Tibial nerve (tissue), 4 donors: ENCODE data around the gene ARHGAP6. TPM values are rescaled to one million over a fixed set of nuclear protein-coding genes. Genes with fewer than 3 reads are reported as not detected.

Source experiments
- DNase-seq, 2 donors: peaks; one replicate each; pipeline ENCODE4 v3.0.0-alpha.2; 2019; ENCODE audit warnings: low spot score in 2 of 2
- H3K27ac ChIP-seq, 4 donors: fragments of 200-600 bp; sonication (generic) in 3 of 4; one replicate each; pipeline ENCODE4 v1.5.1; 2017 to 2019; ENCODE audit warnings: mild to moderate bottlenecking in 1 of 4
- H3K27me3 ChIP-seq, 2 donors: fragments of 200-600 bp; sonication (generic) in 1 of 2; one replicate each; pipeline versions ENCODE4 v1.5.1 to v1.6.0; 2017 to 2019
- H3K36me3 ChIP-seq, 3 donors: fragments of 200-600 bp; sonication (generic); one replicate each; pipeline ENCODE4 v1.5.1; 2018 to 2019
- H3K4me1 ChIP-seq, 4 donors: fragments of 200-600 bp; sonication (generic) in 3 of 4; one replicate each; pipeline ENCODE4 v1.5.1; 2017 to 2019
- H3K4me3 ChIP-seq, 4 donors: fragments of 200-600 bp; sonication (generic) in 3 of 4; one replicate each; pipeline ENCODE4 v1.5.1; 2017 to 2019; ENCODE audit warnings: mild to moderate bottlenecking in 1 of 4, moderate library complexity in 1 of 4
- H3K9me3 ChIP-seq, 4 donors: fragments of 200-600 bp; sonication (generic) in 3 of 4; one replicate each; pipeline ENCODE4 v1.5.1; 2017 to 2019
- CTCF ChIP-seq, 5 experiments: fragments of 200-600 bp in 3 of 5; fragments of 450-650 bp in 2 of 5; sonication (generic) in 3 of 5; IDR thresholded peaks; one replicate each; pipeline ENCODE4 v1.5.1; 2016 to 2019; ENCODE audit warnings: antibody characterized with exemption in 5 of 5, mild to moderate bottlenecking in 3 of 5, moderate library complexity in 2 of 5
- EP300 ChIP-seq, 2 donors: sonication (generic); formaldehyde crosslinking; IDR thresholded peaks; one replicate each; pipeline ENCODE4 v1.6.1; 2017; ENCODE audit warnings: antibody characterized with exemption in 2 of 2, mild to moderate bottlenecking in 1 of 2
- POLR2A ChIP-seq, 2 donors: fragments of 450-650 bp; IDR thresholded peaks; one replicate each; pipeline ENCODE4 v1.6.1; 2017; ENCODE audit warnings: antibody characterized with exemption in 2 of 2, mild to moderate bottlenecking in 2 of 2, moderate library complexity in 2 of 2
- WGBS, 2 donors: methylation state at CpG; one replicate each; pipeline ENCODE4 v1.1.5; 2018; 5-methylcytosine and 5-hydroxymethylcytosine counted together
- small RNA-seq: library from RNA; depleted of rRNA; stranded (forward); fragments of <200 nt; gene quantifications from one replicate; pipeline ENCODE3, GENCODE V24; 2016
- total RNA-seq, 4 donors: library from RNA; depleted of rRNA; stranded (reverse); fragments of >200 nt; gene quantifications; one replicate each; pipeline ENCODE4 v1.1.0, GENCODE V29; 2016

The ARHGAP6 gene
- total RNA-seq, 4 donors from 2014 or later: 16.0 to 51.9 (median 39.3) TPM

GRCh38 chrX:11100281-11101035, 565.3 kb downstream of the ARHGAP6 start:
- TF ChIP-seq EP300 (IDR thresholded peaks at IDR 0.05) (peak in 1 of 2 donors; percentile 19), CTCF (IDR thresholded peaks at IDR 0.05) (peak; percentile 26 to 61 (median 37)), POLR2A (IDR thresholded peaks at IDR 0.05) (no peak)
- no peak overlapping the region for H3K4me3 ChIP-seq
- peaks cover 0 to 6% (median 0%) of the 10 kb centered on the region in 4 donors for H3K4me1 ChIP-seq
- 34 to 35% methylated on average over 10 of the region's 10 CpGs for WGBS, 2 donors
- H3K27ac ChIP-seq: peak overlapping the region in 1 of 4 donors; percentile 37
- H3K36me3 ChIP-seq: no peaks in the 10 kb centered on the region
- peak in 1 of 2 donors; percentile 33 for DNase-seq
- no peaks in the 10 kb centered on the region for H3K9me3 ChIP-seq
- no peaks in the 10 kb centered on the region for H3K27me3 ChIP-seq

- Histone ChIP-seq H3K27ac (no peak overlapping the region), H3K36me3 (no peaks in the 10 kb centered on the region), H3K27me3 (no peaks in the 10 kb centered on the region), H3K4me1 (peaks cover 0 to 6% (median 0%) of the 10 kb centered on the region in 4 donors), H3K9me3 (no peaks in the 10 kb centered on the region), H3K4me3 (no peak overlapping the region)
- no peak for DNase-seq
- TF ChIP-seq EP300 (IDR thresholded peaks at IDR 0.05): no peak
- no peak for TF ChIP-seq POLR2A (IDR thresholded peaks at IDR 0.05)
- no peak for TF ChIP-seq CTCF (IDR thresholded peaks at IDR 0.05)
Measured at GRCh38 chrX:11099465-11099864, 566.3 kb downstream of the ARHGAP6 start.

- Histone ChIP-seq H3K4me1 (peaks cover 0 to 6% (median 0%) of the 10 kb centered on the region in 4 donors), H3K36me3 (no peaks in the 10 kb centered on the region), H3K27ac (no peak overlapping the region), H3K9me3 (no peaks in the 10 kb centered on the region), H3K27me3 (no peaks in the 10 kb centered on the region), H3K4me3 (no peak overlapping the region)
- no peak for DNase-seq
- TF ChIP-seq POLR2A (IDR thresholded peaks at IDR 0.05) (no peak), EP300 (IDR thresholded peaks at IDR 0.05) (no peak), CTCF (IDR thresholded peaks at IDR 0.05) (no peak)
Measured at GRCh38 chrX:11097933-11098332, 567.8 kb downstream of the ARHGAP6 start.

GRCh38 chrX:11089802-11090201, 575.9 kb downstream of the ARHGAP6 start:
- no peaks in the 10 kb centered on the region for H3K36me3 ChIP-seq
- H3K4me1 ChIP-seq: no peaks in the 10 kb centered on the region
- no peak overlapping the region for H3K27ac ChIP-seq
- H3K9me3 ChIP-seq: peaks cover 0 to 24% (median 0%) of the 10 kb centered on the region in 4 donors
- no peak for TF ChIP-seq POLR2A (IDR thresholded peaks at IDR 0.05)
- no peak for TF ChIP-seq EP300 (IDR thresholded peaks at IDR 0.05)
- no peak for TF ChIP-seq CTCF (IDR thresholded peaks at IDR 0.05)
- no peaks in the 10 kb centered on the region for H3K27me3 ChIP-seq
- 84 to 97% methylated on average over 1 of the region's 1 CpG for WGBS, 2 donors
- DNase-seq: no peak
- no peak overlapping the region for H3K4me3 ChIP-seq

Small RNA genes lying within 50 kb of the gene (small RNA-seq; reads per million reads assigned to genes)
- gene MIR548AX: not detected
- gene RF00019: not detected
- not detected for gene RF02271

Other genes starting within 250 kb of the ARHGAP6 start
- gene MSL3, start 92.3 kb upstream of the ARHGAP6 start, total RNA-seq: 10 to 100 TPM; 19.4 to 30.4 (median 27.3) TPM